GM23248 (cell line): ENCODE measurements around the gene SLC25A28. TPM values are rescaled to one million over a fixed set of nuclear protein-coding genes. Genes with fewer than 3 reads are reported as not detected.

Experiments
- DNase-seq: peaks from one replicate; pipeline ENCODE4 v3.0.0-alpha.2; 2015
- H2AFZ ChIP-seq: fragments of 200-600 bp; sonication (generic); 2 replicates; pipeline ENCODE4 v1.6.1; 2016; ENCODE audit warnings: antibody characterized with exemption
- H3F3A ChIP-seq: fragments of 200-600 bp; sonication (generic); 2 replicates; pipeline ENCODE4 v1.6.1; 2016; ENCODE audit warnings: mild to moderate bottlenecking, antibody characterized with exemption, mixed run types; ENCODE audit not compliant: insufficient read depth
- H3K27ac ChIP-seq: fragments of 200-600 bp; sonication (generic); 2 replicates; pipeline ENCODE4 v1.5.1; 2016; ENCODE audit warnings: mild to moderate bottlenecking
- H3K27me3 ChIP-seq: fragments of 200-600 bp; sonication (generic); replicated peaks from 2 replicates; pipeline ENCODE4 v1.6.1; 2016; ENCODE audit warnings: mild to moderate bottlenecking; ENCODE audit not compliant: insufficient read depth
- H3K36me3 ChIP-seq: fragments of 200-600 bp; sonication (generic); 2 replicates; pipeline ENCODE4 v1.6.1; 2016; ENCODE audit warnings: low read depth, mild to moderate bottlenecking
- H3K4me1 ChIP-seq: fragments of 200-600 bp; sonication (generic); 2 replicates; pipeline ENCODE4 v1.6.1; 2016; ENCODE audit warnings: mild to moderate bottlenecking; ENCODE audit not compliant: insufficient read depth
- H3K4me2 ChIP-seq: fragments of 200-600 bp; sonication (generic); one replicate; pipeline ENCODE4 v1.6.1; 2016; ENCODE audit warnings: mild to moderate bottlenecking; ENCODE audit not compliant: unreplicated experiment
- H3K4me3 ChIP-seq: fragments of 200-600 bp; sonication (generic); 2 replicates; pipeline ENCODE4 v1.5.1; 2016; ENCODE audit warnings: mild to moderate bottlenecking
- H3K79me2 ChIP-seq: fragments of 200-600 bp; sonication (generic); 2 replicates; pipeline ENCODE4 v1.6.1; 2016; ENCODE audit warnings: mild to moderate bottlenecking; ENCODE audit not compliant: insufficient read depth
- H3K9ac ChIP-seq: fragments of 200-600 bp; sonication (generic); 2 replicates; pipeline ENCODE4 v1.6.1; 2016; ENCODE audit warnings: mild to moderate bottlenecking
- H3K9me2 ChIP-seq: fragments of 200-600 bp; sonication (generic); 2 replicates; pipeline ENCODE4 v1.6.1; 2016; ENCODE audit warnings: mixed run types, mild to moderate bottlenecking, moderate library complexity; ENCODE audit not compliant: insufficient read depth
- H3K9me3 ChIP-seq: fragments of 200-600 bp; sonication (generic); one replicate; pipeline ENCODE4 v1.6.1; 2017; ENCODE audit warnings: low read depth
- H4K20me1 ChIP-seq: fragments of 200-600 bp; sonication (generic); 2 replicates; pipeline ENCODE4 v1.6.0; 2016; ENCODE audit not compliant: insufficient read depth
- EZH2 ChIP-seq: fragments of 200-600 bp; sonication (generic); IDR thresholded peaks from 2 replicates; pipeline ENCODE4 v1.6.1; 2018; ENCODE audit warnings: antibody characterized with exemption, mild to moderate bottlenecking; ENCODE audit not compliant: insufficient read depth, poor library complexity, severe bottlenecking
- EZH2phosphoT487 ChIP-seq: fragments of 200-600 bp; sonication (generic); IDR thresholded peaks from 2 replicates; pipeline ENCODE4 v1.6.1; 2018; ENCODE audit warnings: antibody characterized with exemption, moderate library complexity, mild to moderate bottlenecking, low read depth; ENCODE audit not compliant: insufficient read depth
- WGBS, 2 experiments: methylation state at CpG; one replicate each; pipeline ENCODE4 v1.1.6; 2015 to 2017; ENCODE audit warnings: low lambda C conversion rate in 2 of 2, low coverage in 1 of 2; ENCODE audit errors: missing lambda C conversion rate in 2 of 2; 5-methylcytosine and 5-hydroxymethylcytosine counted together
- in situ Hi-C: fragments of 300-500 bp; cut with MboI; formaldehyde crosslinking; loops from 2 replicates; pipeline ENCODE4 v1.15.0; 2020
- polyA plus RNA-seq: library from polyadenylated mRNA; unstranded; fragments of >200 nt; fragmentation: Nextera tagmentation; extraction: Ambion mirVana; gene quantifications from 2 replicates; pipeline ENCODE4 v1.2.1, GENCODE V29; 2016
- small RNA-seq: library from RNA; depleted of rRNA; stranded (forward); fragments of <200 nt; gene quantifications from one replicate; pipeline ENCODE3, GENCODE V24; 2014; ENCODE audit warnings: low read depth, low replicate concordance
- total RNA-seq: library from RNA; depleted of rRNA; stranded (reverse); fragments of >200 nt; shearing (Covaris generic); gene quantifications from 2 replicates; pipeline ENCODE4 v1.2.3, GENCODE V29; 2014; rRNA removed

SLC25A28 gene
- total and polyA plus RNA-seq, 2 experiments from 2014 or later: 12.6 to 22.8 TPM

DNA sequence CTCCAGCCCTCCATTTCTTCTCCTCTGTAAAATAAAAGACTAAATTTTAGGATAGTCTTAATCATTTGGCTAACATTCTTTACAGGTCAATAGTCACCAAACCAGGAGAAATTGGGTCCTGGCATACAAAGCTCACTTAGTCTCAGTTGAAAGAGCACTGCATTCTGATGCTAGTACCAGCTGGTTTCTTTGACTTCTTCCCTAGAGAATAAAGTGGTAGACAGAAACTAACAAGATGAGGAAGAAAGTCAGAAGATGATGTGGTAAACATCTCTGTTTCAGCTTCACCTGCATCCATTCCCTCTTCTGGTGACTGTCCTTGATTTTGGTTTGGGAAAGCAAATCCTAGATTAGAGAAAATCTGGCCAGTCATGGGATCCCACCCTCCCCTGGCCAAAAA lies 50.3 kb downstream of the SLC25A28 start:
- no peaks in the 10 kb centered on the region for H3K9me2 ChIP-seq
- no peaks in the 10 kb centered on the region for H3K36me3 ChIP-seq
- no peaks in the 10 kb centered on the region for H3K4me1 ChIP-seq
- no peak overlapping the region for H3K4me2 ChIP-seq
- no peak overlapping the region for H3K4me3 ChIP-seq
- no peaks in the 10 kb centered on the region for H3K9me3 ChIP-seq
- H3K27ac ChIP-seq: no peak overlapping the region
- TF ChIP-seq EZH2 (no peak), EZH2phosphoT487 (no peak)
- no peaks in the 10 kb centered on the region for H3K79me2 ChIP-seq
- peaks cover 17% of the 10 kb centered on the region for H3K27me3 ChIP-seq
- no peak for DNase-seq
- H4K20me1 ChIP-seq: no peaks in the 10 kb centered on the region
- H3K9ac ChIP-seq: no peak overlapping the region
- H3F3A ChIP-seq: no peaks in the 10 kb centered on the region
- H2AFZ ChIP-seq: no peak overlapping the region
- in situ Hi-C loops: no loop called here

DNA sequence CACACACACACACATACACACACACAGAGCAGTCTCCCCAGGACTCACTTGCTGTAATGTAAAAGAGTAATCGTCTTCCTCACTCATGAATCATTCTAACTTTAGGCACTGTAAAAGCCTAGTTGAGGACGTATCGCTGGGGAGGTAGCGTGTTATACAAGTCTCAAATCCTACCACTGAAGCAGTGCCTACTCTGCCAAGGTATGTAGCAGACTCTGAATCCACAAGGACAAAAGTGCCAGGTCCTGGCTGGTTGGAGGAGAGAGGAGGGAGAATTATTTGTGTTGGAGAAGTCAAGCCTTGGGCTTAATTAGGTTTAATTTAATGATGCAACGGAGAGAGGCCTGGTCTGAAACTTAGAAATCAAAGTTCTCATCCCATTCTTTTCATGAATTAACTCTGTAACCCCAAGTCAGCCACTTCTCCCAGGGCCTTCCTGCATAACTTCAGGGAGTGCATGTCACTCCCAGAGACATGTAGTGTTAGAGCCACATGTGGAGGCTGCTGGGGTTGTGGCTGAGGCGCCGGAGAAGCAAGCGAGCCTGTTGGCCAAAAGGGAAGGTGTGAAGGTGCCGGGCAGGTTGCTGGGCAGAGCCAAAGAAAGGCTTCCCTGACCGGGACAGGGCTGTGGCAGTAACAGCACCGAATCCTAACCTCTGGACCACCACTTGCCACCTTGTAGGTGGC lies 50.8 kb downstream of the SLC25A28 start:
- no peaks in the 10 kb centered on the region for H3K9me2 ChIP-seq
- H3K9me3 ChIP-seq: no peaks in the 10 kb centered on the region
- no peak overlapping the region for H3K4me2 ChIP-seq
- no peak overlapping the region for H3K9ac ChIP-seq
- no peaks in the 10 kb centered on the region for H3K4me1 ChIP-seq
- TF ChIP-seq EZH2 (no peak), EZH2phosphoT487 (no peak)
- H2AFZ ChIP-seq: no peak overlapping the region
- H3F3A ChIP-seq: no peaks in the 10 kb centered on the region
- in situ Hi-C loops: no loop called here
- H4K20me1 ChIP-seq: no peaks in the 10 kb centered on the region
- H3K27ac ChIP-seq: no peak overlapping the region
- no peaks in the 10 kb centered on the region for H3K36me3 ChIP-seq
- H3K27me3 ChIP-seq: peaks cover 17% of the 10 kb centered on the region
- DNase-seq: no peak
- H3K79me2 ChIP-seq: no peaks in the 10 kb centered on the region
- WGBS, 2 experiments: 45 to 48% methylated on average over 11 of the region's 11 CpGs
- no peak overlapping the region for H3K4me3 ChIP-seq

- Histone ChIP-seq H3K27me3 (peaks cover 21% of the 10 kb centered on the region), H4K20me1 (no peaks in the 10 kb centered on the region), H3K36me3 (no peaks in the 10 kb centered on the region), H3K4me1 (no peaks in the 10 kb centered on the region), H2AFZ (no peak overlapping the region), H3K27ac (no peak overlapping the region), H3K9me2 (no peaks in the 10 kb centered on the region), H3K79me2 (no peaks in the 10 kb centered on the region), H3K9me3 (no peaks in the 10 kb centered on the region), H3F3A (no peaks in the 10 kb centered on the region), H3K9ac (no peak overlapping the region), H3K4me2 (no peak overlapping the region), H3K4me3 (no peak overlapping the region)
- WGBS, 2 experiments: 84 to 90% methylated on average over 4 of the region's 4 CpGs
- TF ChIP-seq EZH2 (no peak), EZH2phosphoT487 (no peak)
- peak; percentile 36 for DNase-seq
- in situ Hi-C loops: no loop called here
Observed at GRCh38 chr10:99565166-99565565, 55.1 kb downstream of the SLC25A28 start.

- no peak for DNase-seq
- no peak overlapping the region for H3K27ac ChIP-seq
- H3K36me3 ChIP-seq: no peaks in the 10 kb centered on the region
- WGBS, 2 experiments: 13% methylated on average over 3 of the region's 3 CpGs
- H3K79me2 ChIP-seq: no peaks in the 10 kb centered on the region
- H3K9me2 ChIP-seq: no peaks in the 10 kb centered on the region
- no peak overlapping the region for H2AFZ ChIP-seq
- H3K4me3 ChIP-seq: no peak overlapping the region
- no peaks in the 10 kb centered on the region for H3K4me1 ChIP-seq
- no peak overlapping the region for H3K4me2 ChIP-seq
- TF ChIP-seq EZH2phosphoT487: no peak
- no peak for TF ChIP-seq EZH2
- no peaks in the 10 kb centered on the region for H3F3A ChIP-seq
- H3K9ac ChIP-seq: no peak overlapping the region
- in situ Hi-C loops: no loop called here
- peaks cover 21% of the 10 kb centered on the region for H3K27me3 ChIP-seq
- H3K9me3 ChIP-seq: no peaks in the 10 kb centered on the region
- H4K20me1 ChIP-seq: no peaks in the 10 kb centered on the region
Observed at GRCh38 chr10:99564361-99564760, 55.9 kb downstream of the SLC25A28 start.

- in situ Hi-C loops: no loop called here
- WGBS, 2 experiments: 38 to 42% methylated on average over 2 of the region's 2 CpGs
- DNase-seq: no peak
Observed at GRCh38 chr10:99562631-99563030, 57.6 kb downstream of the SLC25A28 start.

More at GRCh38 chr10:99562631-99563030, 57.6 kb downstream of the SLC25A28 start:
- Histone ChIP-seq H3K27me3 (peaks cover 21% of the 10 kb centered on the region), H3K36me3 (no peaks in the 10 kb centered on the region), H2AFZ (no peak overlapping the region), H3K27ac (no peak overlapping the region), H3K9ac (no peak overlapping the region), H4K20me1 (no peaks in the 10 kb centered on the region), H3K4me2 (no peak overlapping the region), H3K79me2 (no peaks in the 10 kb centered on the region), H3K9me2 (no peaks in the 10 kb centered on the region), H3K9me3 (no peaks in the 10 kb centered on the region), H3F3A (no peaks in the 10 kb centered on the region), H3K4me1 (no peaks in the 10 kb centered on the region), H3K4me3 (no peak overlapping the region)
- no peak for TF ChIP-seq EZH2
- no peak for TF ChIP-seq EZH2phosphoT487

Small RNA genes within 50 kb of the gene (small RNA-seq; reads per million reads assigned to genes)
- not detected for gene AL133353.1

Other genes starting within 250 kb of the SLC25A28 start
- 19.1 and 39.6 TPM in 2 replicates for gene GOT1, start 189.8 kb downstream of the SLC25A28 start, total RNA-seq
- gene GOT1, start 189.8 kb downstream of the SLC25A28 start, polyA plus RNA-seq: 62.7 and 63.7 TPM in 2 replicates
- gene NKX2-3, start 87.5 kb downstream of the SLC25A28 start, total RNA-seq: not detected in 2 replicates
- gene NKX2-3, start 87.5 kb downstream of the SLC25A28 start, polyA plus RNA-seq: not detected in 2 replicates
- gene ENTPD7, start 39.1 kb upstream of the SLC25A28 start, total RNA-seq: 21.6 and 26.8 TPM in 2 replicates
- gene ENTPD7, start 39.1 kb upstream of the SLC25A28 start, polyA plus RNA-seq: 7.5 and 8.3 TPM in 2 replicates
- gene COX15, start 111.7 kb upstream of the SLC25A28 start, total RNA-seq: 20.3 and 21.4 TPM in 2 replicates
- 17.1 and 18.3 TPM in 2 replicates for gene COX15, start 111.7 kb upstream of the SLC25A28 start, polyA plus RNA-seq
- 20.2 and 20.9 TPM in 2 replicates for gene CUTC, start 111.8 kb upstream of the SLC25A28 start, total RNA-seq
- 25.7 and 28.5 TPM in 2 replicates for gene CUTC, start 111.8 kb upstream of the SLC25A28 start, polyA plus RNA-seq
- under 0.01 and 0.86 TPM in 2 replicates for gene ABCC2, start 162.2 kb upstream of the SLC25A28 start, total RNA-seq
- 0.19 and 0.20 TPM in 2 replicates for gene ABCC2, start 162.2 kb upstream of the SLC25A28 start, polyA plus RNA-seq